Testis (tissue), 2 donors: Measurements from ENCODE around the gene SMG7.

Experiments used
- CTCF ChIP-seq, 3 experiments: fragments of 450-650 bp in 2 of 3; fragments of 200-600 bp in 1 of 3; sonication (generic) in 1 of 3; IDR thresholded peaks; one replicate each; pipeline ENCODE4 v1.5.1; 2016 to 2019; ENCODE audit warnings: antibody characterized with exemption in 3 of 3, mild to moderate bottlenecking in 2 of 3, moderate library complexity in 1 of 3
- POLR2A ChIP-seq: fragments of 450-650 bp; IDR thresholded peaks from one replicate; pipeline ENCODE4 v1.6.1; 2017; ENCODE audit warnings: antibody characterized with exemption, mild to moderate bottlenecking, moderate library complexity

GRCh38 chr1:183514235-183514634, 41.9 kb downstream of the SMG7 start:
- no peak for TF ChIP-seq CTCF (IDR thresholded peaks at IDR 0.05)
- no peak for TF ChIP-seq POLR2A
